ENCODE results near the gene TMEM51.

Gene TMEM51

DNA sequence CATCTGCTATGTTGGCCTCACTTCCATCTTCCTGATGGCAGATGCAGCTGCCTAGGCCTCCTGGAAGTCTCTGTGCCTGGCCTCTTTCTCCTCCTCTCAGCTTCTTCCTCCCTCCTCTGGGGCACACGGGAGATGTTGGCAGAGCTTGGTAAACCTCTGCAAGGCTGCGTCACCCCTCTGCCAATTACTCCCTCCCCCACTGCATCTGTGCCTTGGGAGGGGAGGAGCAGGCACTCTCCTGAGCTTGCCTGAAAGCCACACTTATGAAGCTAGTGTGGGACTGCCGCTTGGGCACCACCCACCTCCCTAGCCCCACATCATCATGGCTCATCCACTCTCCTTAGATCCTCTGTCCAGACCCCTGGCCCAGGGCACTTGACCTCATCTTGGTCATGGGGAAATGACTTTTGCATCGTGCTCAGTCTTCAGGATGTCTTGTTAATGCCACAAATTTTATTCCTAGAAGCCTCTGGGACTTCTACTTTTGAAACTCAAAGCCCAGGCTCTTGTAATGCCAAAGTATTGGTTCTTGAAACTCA lies 7.3 kb upstream of the TMEM51 start:
- no peak overlapping the region for H3K9ac ChIP-seq (ENCODE audit: low read length)

GRCh38 chr1:15146971-15147376 lies 6.6 kb upstream of the TMEM51 start:
- peaks cover 13% of the 10 kb centered on the region for H3K9me3 ChIP-seq (ENCODE audit: control insufficient read depth, low read length)
- H3K4me1 ChIP-seq (ENCODE audit: control insufficient read depth, insufficient read depth, low read length) = no peaks in the 10 kb centered on the region
- no peak overlapping the region for H3K4me3 ChIP-seq (ENCODE audit: low read length)
- DNase-seq (ENCODE audit: low read depth) = no peak
- H3K27me3 ChIP-seq (replicated peaks; ENCODE audit: control insufficient read depth, insufficient read depth, low read length) = peaks cover 63% of the 10 kb centered on the region
- no peak overlapping the region for H3K9ac ChIP-seq (ENCODE audit: low read length)
- no peaks in the 10 kb centered on the region for H3K36me3 ChIP-seq (ENCODE audit: control insufficient read depth, insufficient read depth, low read length, severe bottlenecking)

More for the DNA sequence above, 7.3 kb upstream of the TMEM51 start:
- H3K27me3 ChIP-seq (replicated peaks; ENCODE audit: control insufficient read depth, insufficient read depth, low read length) = peaks cover 62% of the 10 kb centered on the region
- no peaks in the 10 kb centered on the region for H3K4me1 ChIP-seq (ENCODE audit: control insufficient read depth, insufficient read depth, low read length)
- H3K4me3 ChIP-seq (ENCODE audit: low read length) = no peak overlapping the region
- peaks cover 13% of the 10 kb centered on the region for H3K9me3 ChIP-seq (ENCODE audit: control insufficient read depth, low read length)
- H3K36me3 ChIP-seq (ENCODE audit: control insufficient read depth, insufficient read depth, low read length, severe bottlenecking) = no peaks in the 10 kb centered on the region
- DNase-seq (ENCODE audit: low read depth) = no peak

DNA sequence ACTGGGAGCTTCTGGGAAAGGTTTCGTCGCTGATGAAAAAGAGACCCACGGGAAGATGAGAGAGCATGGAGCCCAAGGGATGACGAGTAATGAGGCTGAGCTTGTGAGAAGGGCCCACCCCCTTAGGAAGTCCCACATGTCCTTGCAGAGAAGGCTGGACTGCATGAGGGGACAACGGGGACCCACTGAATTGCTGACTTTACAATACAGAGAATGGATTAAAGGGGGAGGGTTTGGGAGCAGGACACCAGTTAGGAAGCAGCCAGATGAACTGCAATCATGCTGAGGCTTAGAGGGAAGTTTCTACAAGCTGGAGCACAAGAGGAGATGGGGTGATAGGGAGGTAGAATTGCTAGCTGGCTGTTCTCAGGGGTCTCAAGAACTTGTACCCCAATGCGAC lies 5.5 kb upstream of the TMEM51 start:
- Histone ChIP-seq H3K4me1 (ENCODE audit: control insufficient read depth, insufficient read depth, low read length) (peaks cover 6% of the 10 kb centered on the region), H3K4me3 (ENCODE audit: low read length) (no peak overlapping the region), H3K36me3 (ENCODE audit: control insufficient read depth, insufficient read depth, low read length, severe bottlenecking) (no peaks in the 10 kb centered on the region), H3K9me3 (ENCODE audit: control insufficient read depth, low read length) (peaks cover 6% of the 10 kb centered on the region), H3K9ac (ENCODE audit: low read length) (no peak overlapping the region), H3K27me3 (replicated peaks; ENCODE audit: control insufficient read depth, insufficient read depth, low read length) (peaks cover 59% of the 10 kb centered on the region)
- DNase-seq (ENCODE audit: low read depth) = no peak

DNA sequence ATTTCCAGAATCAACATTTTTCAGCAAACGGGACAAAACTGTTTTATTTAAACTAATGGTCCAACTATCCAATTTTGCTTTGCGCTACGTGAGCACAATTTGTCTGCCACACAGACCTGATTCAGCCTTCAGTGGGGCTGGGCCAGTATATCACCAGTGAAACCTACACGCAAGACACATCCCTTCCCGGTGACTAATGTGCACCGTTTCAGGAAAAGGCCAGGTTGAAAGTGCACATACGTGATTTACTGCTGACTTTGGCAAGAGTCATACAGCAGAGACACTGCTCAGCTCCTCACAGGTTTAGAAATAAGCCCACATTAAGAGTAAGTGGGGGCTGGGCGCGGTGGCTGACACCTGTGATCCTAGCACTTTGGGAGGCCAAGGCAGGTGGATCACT lies 5.1 kb upstream of the TMEM51 start:
- no peak for DNase-seq (ENCODE audit: low read depth)
- Histone ChIP-seq H3K36me3 (ENCODE audit: control insufficient read depth, insufficient read depth, low read length, severe bottlenecking) (no peaks in the 10 kb centered on the region), H3K4me1 (ENCODE audit: control insufficient read depth, insufficient read depth, low read length) (peaks cover 10% of the 10 kb centered on the region), H3K27me3 (replicated peaks; ENCODE audit: control insufficient read depth, insufficient read depth, low read length) (peaks cover 57% of the 10 kb centered on the region), H3K4me3 (ENCODE audit: low read length) (no peak overlapping the region), H3K9ac (ENCODE audit: low read length) (no peak overlapping the region), H3K9me3 (ENCODE audit: control insufficient read depth, low read length) (peaks cover 5% of the 10 kb centered on the region)

DNA sequence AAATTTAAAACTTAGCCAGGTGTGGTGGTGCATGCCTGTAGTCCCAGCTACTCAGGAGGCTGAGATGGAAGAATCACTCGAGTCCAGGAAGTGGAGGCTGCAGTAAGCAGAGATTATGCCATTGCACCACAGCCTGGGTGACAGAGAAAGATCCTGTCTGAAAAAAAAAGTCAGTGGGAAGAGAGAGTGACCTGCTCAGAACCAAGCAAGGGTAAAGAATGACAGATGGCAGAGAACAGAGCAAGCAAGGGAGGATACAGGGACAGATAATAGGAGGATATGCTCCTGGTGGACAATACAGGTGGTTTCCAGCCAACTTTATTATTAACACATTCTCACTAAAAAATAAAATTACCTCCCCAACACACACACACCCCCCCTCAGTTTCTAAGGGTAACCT lies 4.6 kb upstream of the TMEM51 start:
- Histone ChIP-seq H3K9me3 (ENCODE audit: control insufficient read depth, low read length) (peaks cover 5% of the 10 kb centered on the region), H3K36me3 (ENCODE audit: control insufficient read depth, insufficient read depth, low read length, severe bottlenecking) (no peaks in the 10 kb centered on the region), H3K9ac (ENCODE audit: low read length) (no peak overlapping the region), H3K4me1 (ENCODE audit: control insufficient read depth, insufficient read depth, low read length) (peaks cover 10% of the 10 kb centered on the region), H3K27me3 (replicated peaks; ENCODE audit: control insufficient read depth, insufficient read depth, low read length) (peaks cover 57% of the 10 kb centered on the region), H3K4me3 (ENCODE audit: low read length) (no peak overlapping the region)
- DNase-seq (ENCODE audit: low read depth) = no peak

GRCh38 chr1:15150376-15150775 lies 3.2 kb upstream of the TMEM51 start:
- H3K4me1 ChIP-seq (ENCODE audit: control insufficient read depth, insufficient read depth, low read length) = peaks cover 14% of the 10 kb centered on the region
- peaks cover 5% of the 10 kb centered on the region for H3K9me3 ChIP-seq (ENCODE audit: control insufficient read depth, low read length)
- no peak overlapping the region for H3K4me3 ChIP-seq (ENCODE audit: low read length)
- no peak overlapping the region for H3K9ac ChIP-seq (ENCODE audit: low read length)
- no peaks in the 10 kb centered on the region for H3K36me3 ChIP-seq (ENCODE audit: control insufficient read depth, insufficient read depth, low read length, severe bottlenecking)
- peaks cover 50% of the 10 kb centered on the region for H3K27me3 ChIP-seq (replicated peaks; ENCODE audit: control insufficient read depth, insufficient read depth, low read length)
- no peak for DNase-seq (ENCODE audit: low read depth)

GRCh38 chr1:15151377-15151806 lies 2.2 kb upstream of the TMEM51 start:
- H3K27me3 ChIP-seq (replicated peaks; ENCODE audit: control insufficient read depth, insufficient read depth, low read length) = peaks cover 42% of the 10 kb centered on the region
- no peak overlapping the region for H3K4me3 ChIP-seq (ENCODE audit: low read length)
- H3K9ac ChIP-seq (ENCODE audit: low read length) = no peak overlapping the region
- no peaks in the 10 kb centered on the region for H3K36me3 ChIP-seq (ENCODE audit: control insufficient read depth, insufficient read depth, low read length, severe bottlenecking)
- H3K9me3 ChIP-seq (ENCODE audit: control insufficient read depth, low read length) = peaks cover 5% of the 10 kb centered on the region
- DNase-seq (ENCODE audit: low read depth) = no peak
- peaks cover 14% of the 10 kb centered on the region for H3K4me1 ChIP-seq (ENCODE audit: control insufficient read depth, insufficient read depth, low read length)

DNA sequence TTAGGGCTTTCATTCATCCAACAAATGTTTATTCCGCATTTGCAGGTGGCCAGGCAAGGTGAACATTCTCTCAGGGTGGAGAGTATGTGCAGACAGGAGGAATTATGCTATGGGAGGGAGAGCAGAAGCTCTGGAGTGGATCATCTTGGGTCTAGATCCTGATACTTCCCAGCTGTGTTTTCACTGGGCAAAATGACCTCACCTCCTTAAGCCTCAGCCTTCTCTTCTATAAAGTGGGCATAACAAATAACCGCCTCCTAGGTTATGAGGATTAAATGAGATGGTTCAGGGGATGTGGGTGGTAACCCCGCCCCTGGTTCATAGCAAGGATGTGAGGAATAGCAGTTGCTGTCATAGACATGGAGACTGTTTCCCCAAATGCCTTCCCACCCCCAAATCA lies 1.7 kb upstream of the TMEM51 start:
- peaks cover 14% of the 10 kb centered on the region for H3K4me1 ChIP-seq (ENCODE audit: control insufficient read depth, insufficient read depth, low read length)
- H3K27me3 ChIP-seq (replicated peaks; ENCODE audit: control insufficient read depth, insufficient read depth, low read length) = peaks cover 42% of the 10 kb centered on the region
- no peak overlapping the region for H3K9ac ChIP-seq (ENCODE audit: low read length)
- H3K9me3 ChIP-seq (ENCODE audit: control insufficient read depth, low read length) = peaks cover 5% of the 10 kb centered on the region
- no peaks in the 10 kb centered on the region for H3K36me3 ChIP-seq (ENCODE audit: control insufficient read depth, insufficient read depth, low read length, severe bottlenecking)
- H3K4me3 ChIP-seq (ENCODE audit: low read length) = no peak overlapping the region
- DNase-seq (ENCODE audit: low read depth) = no peak

GRCh38 chr1:15152318-15153183 lies 996 bp upstream of the TMEM51 start:
- DNase-seq (ENCODE audit: low read depth) = peak; percentile 95
- Histone ChIP-seq H3K36me3 (ENCODE audit: control insufficient read depth, insufficient read depth, low read length, severe bottlenecking) (no peaks in the 10 kb centered on the region), H3K9me3 (ENCODE audit: control insufficient read depth, low read length) (peaks cover 5% of the 10 kb centered on the region), H3K9ac (ENCODE audit: low read length) (peak overlapping the region; percentile 26), H3K4me3 (ENCODE audit: low read length) (peak overlapping the region; percentile 77), H3K27me3 (replicated peaks; ENCODE audit: control insufficient read depth, insufficient read depth, low read length) (peaks cover 42% of the 10 kb centered on the region), H3K4me1 (ENCODE audit: control insufficient read depth, insufficient read depth, low read length) (peaks cover 14% of the 10 kb centered on the region)

DNA sequence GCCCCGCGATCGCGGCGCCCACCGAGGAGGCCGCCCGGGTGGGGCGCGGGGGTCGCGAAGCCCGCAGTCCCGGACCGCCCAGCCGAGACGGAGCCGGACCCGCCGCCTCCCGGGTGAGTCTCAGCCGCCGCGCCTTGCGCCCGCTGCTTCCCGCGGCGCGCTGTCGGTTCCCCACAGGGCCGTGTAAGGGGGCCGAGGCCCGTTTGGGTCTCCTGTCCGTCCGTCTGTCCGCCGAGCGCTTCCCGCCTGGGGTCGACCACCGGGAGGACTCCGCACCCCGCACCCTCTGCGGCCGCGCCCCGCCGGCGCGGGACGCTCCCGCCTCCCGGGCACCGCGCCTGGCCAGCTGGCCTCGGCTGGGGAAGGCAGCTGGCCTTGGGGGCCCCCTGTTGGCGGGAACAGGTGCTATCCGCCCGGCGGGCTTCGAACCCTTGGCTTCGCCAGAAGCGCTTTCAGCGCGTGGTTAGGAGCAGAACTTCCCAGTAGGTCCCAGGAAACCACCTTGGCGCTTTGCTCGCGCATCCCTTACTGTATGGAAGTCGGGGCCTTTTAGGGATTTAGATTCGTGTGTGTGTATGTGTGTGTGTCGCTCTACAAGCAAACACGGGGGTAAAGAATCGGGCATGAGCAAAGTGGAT lies 414 bp downstream of the TMEM51 start:
- H3K36me3 ChIP-seq (ENCODE audit: control insufficient read depth, insufficient read depth, low read length, severe bottlenecking) = no peaks in the 10 kb centered on the region
- H3K4me1 ChIP-seq (ENCODE audit: control insufficient read depth, insufficient read depth, low read length) = peaks cover 14% of the 10 kb centered on the region
- H3K9me3 ChIP-seq (ENCODE audit: control insufficient read depth, low read length) = peaks cover 5% of the 10 kb centered on the region
- peak; percentile 79 for DNase-seq (ENCODE audit: low read depth)
- peak overlapping the region; percentile 77 for H3K4me3 ChIP-seq (ENCODE audit: low read length)
- no peak overlapping the region for H3K9ac ChIP-seq (ENCODE audit: low read length)
- H3K27me3 ChIP-seq (replicated peaks; ENCODE audit: control insufficient read depth, insufficient read depth, low read length) = peaks cover 31% of the 10 kb centered on the region

GRCh38 chr1:15154480-15155036 lies 1.0 kb downstream of the TMEM51 start:
- Histone ChIP-seq H3K4me3 (ENCODE audit: low read length) (peak overlapping the region; percentile 77), H3K27me3 (replicated peaks; ENCODE audit: control insufficient read depth, insufficient read depth, low read length) (peaks cover 30% of the 10 kb centered on the region), H3K36me3 (ENCODE audit: control insufficient read depth, insufficient read depth, low read length, severe bottlenecking) (no peaks in the 10 kb centered on the region), H3K4me1 (ENCODE audit: control insufficient read depth, insufficient read depth, low read length) (peaks cover 14% of the 10 kb centered on the region), H3K9me3 (ENCODE audit: control insufficient read depth, low read length) (peaks cover 5% of the 10 kb centered on the region), H3K9ac (ENCODE audit: low read length) (no peak overlapping the region)
- DNase-seq (ENCODE audit: low read depth) = peak; percentile 34
